Measurements from ENCODE around the gene SCRN1.

DNA sequence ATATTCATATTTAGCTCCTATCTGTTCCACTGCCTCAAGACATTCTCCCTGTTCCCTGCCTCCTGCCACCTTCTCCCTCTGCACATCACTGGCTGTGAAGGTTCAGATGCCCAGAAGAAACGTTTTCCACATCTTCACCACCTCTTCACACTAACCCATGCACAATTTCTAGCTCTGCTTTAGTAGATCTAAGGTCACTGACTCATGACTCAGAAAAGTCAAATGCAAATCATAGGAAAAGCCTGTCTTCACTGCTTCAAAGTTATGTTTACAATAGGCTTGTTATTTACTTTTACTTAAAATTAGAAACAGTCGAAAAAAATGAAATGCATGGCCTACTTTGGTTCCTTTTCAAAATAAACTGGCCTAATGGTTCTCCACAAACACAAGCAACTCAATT, 2.5 kb downstream of the SCRN1 start:
- TF ChIP-seq FOXP2 (optimal IDR thresholded peaks at IDR 0.05; ENCODE audit: control extremely low read depth, extremely low read length, insufficient read depth): no peak
- no peak for TF ChIP-seq POLR2AphosphoS5 (IDR thresholded peaks at IDR 0.05; ENCODE audit: borderline replicate concordance, low read depth, low read length)
- TF ChIP-seq EZH2 (IDR thresholded peaks at IDR 0.05): no peak
